Chondrocyte (in vitro differentiated cells): ENCODE results near the gene PSMD11. TPM values are rescaled to one million over a fixed set of nuclear protein-coding genes. Genes with fewer than 3 reads are reported as not detected.
A peak's percentile ranks its signal among the peaks of the same experiment; 100 is the strongest.

Experiments used
- DNase-seq: peaks from one replicate; pipeline ENCODE4 v3.0.0; 2021; ENCODE audit warnings: mixed read lengths, low spot score
- H3K27ac Mint-ChIP-seq: one replicate; pipeline ENCODE4 v1.8.0; 2021; ENCODE audit warnings: mild to moderate bottlenecking, moderate library complexity, mixed read lengths; ENCODE audit not compliant: unreplicated experiment
- H3K27me3 Mint-ChIP-seq: 2 replicates; pipeline ENCODE4 v1.8.0; 2021; ENCODE audit warnings: low read depth, mixed read lengths
- H3K36me3 Mint-ChIP-seq: 2 replicates; pipeline ENCODE4 v1.8.0; 2021; ENCODE audit warnings: low read depth, mixed read lengths
- H3K4me1 Mint-ChIP-seq: 2 replicates; pipeline ENCODE4 v1.8.0; 2021; ENCODE audit warnings: low read depth, mild to moderate bottlenecking, mixed read lengths
- H3K4me3 Mint-ChIP-seq: one replicate; pipeline ENCODE4 v1.8.0; 2021; ENCODE audit warnings: mild to moderate bottlenecking, moderate library complexity, mixed read lengths; ENCODE audit not compliant: unreplicated experiment
- H3K9me3 Mint-ChIP-seq: 2 replicates; pipeline ENCODE4 v1.8.0; 2021; ENCODE audit warnings: low read depth, mixed read lengths
- CTCF ChIP-seq: fragments of 200-600 bp; sonication (generic); IDR thresholded peaks from 2 replicates; pipeline ENCODE4 v1.5.0; 2021; ENCODE audit warnings: antibody characterized with exemption, mild to moderate bottlenecking, moderate library complexity
- total RNA-seq: library from RNA; stranded (reverse); gene quantifications from 3 replicates; pipeline ENCODE4 v1.2.1, GENCODE V29; 2021

PSMD11 gene
- total RNA-seq, 1 donor from 2014 or later = 80.7 TPM

GRCh38 chr17:32482568-32483320, 38.4 kb downstream of the PSMD11 start:
- Mint-ChIP-seq H3K27ac (peak overlapping the region; percentile 18), H3K9me3 (no peaks in the 10 kb centered on the region), H3K36me3 (peaks cover 26% of the 10 kb centered on the region), H3K4me3 (no peak overlapping the region), H3K4me1 (peaks cover 19% of the 10 kb centered on the region), H3K27me3 (no peaks in the 10 kb centered on the region)
- no peak for TF ChIP-seq CTCF
- DNase-seq = no peak

GRCh38 chr17:32483451-32484019, 39.2 kb downstream of the PSMD11 start:
- Mint-ChIP-seq H3K36me3 (peaks cover 19% of the 10 kb centered on the region), H3K4me3 (no peak overlapping the region), H3K27me3 (no peaks in the 10 kb centered on the region), H3K27ac (peak overlapping the region; percentile 47), H3K9me3 (no peaks in the 10 kb centered on the region), H3K4me1 (peaks cover 24% of the 10 kb centered on the region)
- peak; percentile 81 for TF ChIP-seq CTCF
- DNase-seq = peak; percentile 71

- H3K27ac Mint-ChIP-seq = peak overlapping the region; percentile 62
- no peaks in the 10 kb centered on the region for H3K27me3 Mint-ChIP-seq
- H3K9me3 Mint-ChIP-seq = no peaks in the 10 kb centered on the region
- DNase-seq = peak; percentile 54
- H3K36me3 Mint-ChIP-seq = peaks cover 16% of the 10 kb centered on the region
- H3K4me1 Mint-ChIP-seq = peaks cover 24% of the 10 kb centered on the region
- H3K4me3 Mint-ChIP-seq = no peak overlapping the region
- no peak for TF ChIP-seq CTCF
Observed at GRCh38 chr17:32484041-32484461, 39.7 kb downstream of the PSMD11 start.

GRCh38 chr17:32484628-32485027, 40.3 kb downstream of the PSMD11 start:
- no peaks in the 10 kb centered on the region for H3K9me3 Mint-ChIP-seq
- no peaks in the 10 kb centered on the region for H3K27me3 Mint-ChIP-seq
- H3K27ac Mint-ChIP-seq = no peak overlapping the region
- peaks cover 12% of the 10 kb centered on the region for H3K36me3 Mint-ChIP-seq
- no peak for TF ChIP-seq CTCF
- no peak for DNase-seq
- H3K4me3 Mint-ChIP-seq = no peak overlapping the region
- H3K4me1 Mint-ChIP-seq = peaks cover 25% of the 10 kb centered on the region

- no peak for TF ChIP-seq CTCF
- Mint-ChIP-seq H3K4me3 (peak overlapping the region; percentile 62), H3K27me3 (no peaks in the 10 kb centered on the region), H3K4me1 (peaks cover 28% of the 10 kb centered on the region), H3K27ac (peak overlapping the region; percentile 36), H3K9me3 (no peaks in the 10 kb centered on the region), H3K36me3 (peaks cover 6% of the 10 kb centered on the region)
- DNase-seq = no peak
Observed at GRCh38 chr17:32485261-32486110, 41.2 kb downstream of the PSMD11 start.
